Measurements from ENCODE around the gene FAM162A. TPM values are rescaled to one million over a fixed set of nuclear protein-coding genes. Genes with fewer than 3 reads are reported as not detected.

FAM162A gene
- total and polyA plus RNA-seq, 9 of the 15 experiments (the other 6 are each of a cell fraction or from before 2014, with no cell fraction given): 37.5 to 211 (median 101) TPM

DNA sequence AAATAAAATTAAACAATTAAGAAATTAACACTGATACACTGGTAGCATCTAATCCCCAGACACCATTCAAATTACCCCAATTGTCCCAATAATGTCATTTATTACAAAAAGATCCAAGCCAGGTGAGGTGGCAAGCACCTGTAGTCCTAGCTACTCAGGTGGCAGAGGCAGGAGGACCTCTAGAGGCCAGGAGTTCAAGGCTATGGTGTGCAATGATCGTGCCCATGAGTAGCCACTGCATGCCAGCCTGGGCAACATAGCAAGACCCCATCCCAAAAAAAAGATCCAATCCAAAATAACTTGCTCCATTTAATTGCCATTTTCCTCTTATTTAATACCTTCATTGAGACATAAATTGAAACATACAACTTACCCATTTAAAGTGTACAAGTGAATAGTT lies 41.2 kb upstream of the FAM162A start:
- no peaks in the 10 kb centered on the region for H3K79me2 ChIP-seq (ENCODE audit: control insufficient read depth, insufficient read depth, low read length)
- H4K20me1 ChIP-seq (replicated peaks; ENCODE audit: control insufficient read depth, insufficient read depth, low read length): no peaks in the 10 kb centered on the region
- H2AFZ ChIP-seq (ENCODE audit: low read depth, low read length): no peak overlapping the region
- H3K36me3 ChIP-seq (ENCODE audit: control insufficient read depth, insufficient read depth, low read length): no peaks in the 10 kb centered on the region
- no TSS peak for BruUV-seq (replicated peaks)
- no peaks in the 10 kb centered on the region for H3K27me3 ChIP-seq (ENCODE audit: control insufficient read depth in 2 of 2, insufficient read depth in 2 of 2, low read length in 2 of 2)
- POLR2A ChIA-PET: interaction anchor here (1.2 kb wide), 1 partner anchor 22 kb away, joined by 3 read pairs; no protein-coding TSS in a partner anchor
- no peak overlapping the region for H3K9ac ChIP-seq (ENCODE audit: insufficient read depth in 1 of 2, low read depth in 2 of 2, low read length in 2 of 2)
- no peak overlapping the region for H3K27ac ChIP-seq (ENCODE audit: extremely low read depth, low read depth, low read length)
- no peak for ATAC-seq
- CTCF ChIA-PET (ENCODE audit: low intra/inter-chr PET ratio): no interaction called here
- intact Hi-C loops (cut with micrococcal nuclease): no loop called here
- WGBS (ENCODE audit: insufficient coverage, low coverage, missing lambda C conversion rate): 0% methylated on average over 1 of the region's 1 CpG
- no peaks in the 10 kb centered on the region for H3K9me1 ChIP-seq (ENCODE audit: control insufficient read depth, insufficient read depth, low read length)
- no peak for FAIRE-seq
- H3K4me1 ChIP-seq (replicated peaks in 1 of 2; ENCODE audit: control insufficient read depth in 2 of 2, insufficient read depth in 2 of 2, low read length in 2 of 2): no peaks in the 10 kb centered on the region
- H3K4me3 ChIP-seq: no peak overlapping the region
- DNase-seq (ENCODE audit: extremely low read depth in 1 of 4, low spot score in 3 of 4): no peak
- H3K9me3 ChIP-seq (replicated peaks; ENCODE audit: control insufficient read depth, insufficient read depth, low read depth, low read length): no peaks in the 10 kb centered on the region
- no peak overlapping the region for H3K4me2 ChIP-seq (ENCODE audit: insufficient read depth, low read length)
- in situ Hi-C loops (cut with MboI): no loop called here
- no peak for TF ChIP-seq SMC3 (conservative IDR thresholded peaks at IDR 0.05; ENCODE audit: insufficient read depth, low read depth, low read length)
- no peak for TF ChIP-seq TAF15 (IDR thresholded peaks at IDR 0.05; ENCODE audit: low read depth, low read length)
- no peak for TF ChIP-seq RUNX1 (IDR thresholded peaks at IDR 0.05; ENCODE audit: low read depth)
- TF ChIP-seq, protein P1, sequence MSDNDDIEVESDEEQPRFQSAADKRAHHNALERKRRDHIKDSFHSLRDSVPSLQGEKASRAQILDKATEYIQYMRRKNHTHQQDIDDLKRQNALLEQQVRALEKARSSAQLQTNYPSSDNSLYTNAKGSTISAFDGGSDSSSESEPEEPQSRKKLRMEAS (CRISPR knock-in tag; IDR thresholded peaks at IDR 0.05): no peak
- no peak for TF ChIP-seq NRF1 (conservative IDR thresholded peaks at IDR 0.05 in 1 of 2, IDR thresholded peaks at IDR 0.05 in 1 of 2)

DNA sequence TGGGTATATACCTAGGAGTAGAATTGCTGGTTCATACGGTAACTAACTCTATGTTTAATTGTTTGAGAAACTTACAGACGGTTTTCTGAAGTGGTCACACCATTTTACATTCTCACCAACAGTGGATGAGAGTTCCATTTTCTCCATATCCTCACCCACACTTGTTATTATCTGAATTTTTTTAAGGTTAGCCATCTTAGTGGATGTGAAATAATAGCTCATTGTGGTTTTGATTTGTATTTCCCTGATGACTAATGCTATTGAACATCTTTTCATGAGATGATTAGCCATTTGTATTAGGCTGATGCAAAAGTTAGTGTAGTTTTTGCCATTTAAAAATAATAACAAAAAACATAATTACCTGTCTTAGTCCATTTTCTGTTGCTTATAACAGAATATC lies 40.3 kb upstream of the FAM162A start:
- DNase-seq (ENCODE audit: extremely low read depth in 1 of 4, low spot score in 3 of 4) (no peak), FAIRE-seq (no peak), ATAC-seq (no peak)
- BruUV-seq (replicated peaks): no TSS peak
- Histone ChIP-seq H4K20me1 (replicated peaks; ENCODE audit: control insufficient read depth, insufficient read depth, low read length) (no peaks in the 10 kb centered on the region), H3K27ac (ENCODE audit: extremely low read depth, low read depth, low read length) (no peak overlapping the region), H3K4me1 (replicated peaks in 1 of 2; ENCODE audit: control insufficient read depth in 2 of 2, insufficient read depth in 2 of 2, low read length in 2 of 2) (no peaks in the 10 kb centered on the region), H3K36me3 (ENCODE audit: control insufficient read depth, insufficient read depth, low read length) (no peaks in the 10 kb centered on the region), H3K27me3 (ENCODE audit: control insufficient read depth in 2 of 2, insufficient read depth in 2 of 2, low read length in 2 of 2) (no peaks in the 10 kb centered on the region), H2AFZ (ENCODE audit: low read depth, low read length) (no peak overlapping the region), H3K9ac (ENCODE audit: insufficient read depth in 1 of 2, low read depth in 2 of 2, low read length in 2 of 2) (no peak overlapping the region), H3K4me3 (no peak overlapping the region), H3K9me3 (replicated peaks; ENCODE audit: control insufficient read depth, insufficient read depth, low read depth, low read length) (no peaks in the 10 kb centered on the region), H3K4me2 (ENCODE audit: insufficient read depth, low read length) (no peak overlapping the region), H3K79me2 (ENCODE audit: control insufficient read depth, insufficient read depth, low read length) (no peaks in the 10 kb centered on the region), H3K9me1 (ENCODE audit: control insufficient read depth, insufficient read depth, low read length) (no peaks in the 10 kb centered on the region)
- 0% methylated on average over 2 of the region's 2 CpGs for WGBS (ENCODE audit: insufficient coverage, low coverage, missing lambda C conversion rate)
- TF ChIP-seq MIER1 (IDR thresholded peaks at IDR 0.05; ENCODE audit: low read depth) (no peak), ZNF24 (IDR thresholded peaks at IDR 0.05) (no peak), MAFG (tag; conservative IDR thresholded peaks at IDR 0.05) (no peak), NFYB (IDR thresholded peaks at IDR 0.05; ENCODE audit: extremely low read depth, insufficient read length) (no peak), ZNF398 (CRISPR knock-in tag; IDR thresholded peaks at IDR 0.05) (no peak), MXI1 (IDR thresholded peaks at IDR 0.05; ENCODE audit: low read depth, low read length) (no peak), SNRNP70 (optimal IDR thresholded peaks at IDR 0.05; ENCODE audit: low read depth, low read length) (no peak)
- TF ChIP-seq, protein P2, sequence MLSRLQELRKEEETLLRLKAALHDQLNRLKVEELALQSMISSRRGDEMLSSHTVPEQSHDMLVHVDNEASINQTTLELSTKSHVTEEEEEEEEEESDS (CRISPR knock-in tag; IDR thresholded peaks at IDR 0.05): no peak
- in situ Hi-C loops (cut with MboI): no loop called here
- CTCF ChIA-PET (ENCODE audit: low intra/inter-chr PET ratio): no interaction called here
- POLR2A ChIA-PET: no interaction called here
- intact Hi-C loops (cut with micrococcal nuclease): no loop called here

All from K562 (cell line).